GM18505 (cell line): Measurements from ENCODE around the gene CTNNA1.

Source experiments
- ATAC-seq: cut with Tn5 transposase; IDR thresholded peaks from one replicate; pipeline ENCODE4 v1.9.1; 2021; ENCODE audit not compliant: unreplicated experiment
- POLR2A ChIP-seq: IDR thresholded peaks from 4 replicates; pipeline ENCODE4 v1.6.1; 2011; ENCODE audit warnings: borderline replicate concordance; ENCODE audit not compliant: insufficient read depth, insufficient read length; ENCODE audit errors: extremely low read depth

CTNNA1 gene

GRCh38 chr5:138844812-138845513 is 91.7 kb downstream of the CTNNA1 start:
- ATAC-seq: no peak

GRCh38 chr5:138849439-138849838 is 96.2 kb downstream of the CTNNA1 start:
- TF ChIP-seq POLR2A: no peak
- ATAC-seq: no peak

More at GRCh38 chr5:138844812-138845513, 91.7 kb downstream of the CTNNA1 start:
- no peak for TF ChIP-seq POLR2A

- no peak for ATAC-seq
- TF ChIP-seq POLR2A: no peak
These were observed 96.7 kb downstream of the CTNNA1 start for GRCh38 chr5:138849882-138850281.

- ATAC-seq: no peak
- no peak for TF ChIP-seq POLR2A
These were observed 97.7 kb downstream of the CTNNA1 start for GRCh38 chr5:138850865-138851435.

- TF ChIP-seq POLR2A: no peak
- ATAC-seq: no peak
These were observed 99.9 kb downstream of the CTNNA1 start for GRCh38 chr5:138853132-138853531.

GRCh38 chr5:138867011-138867410 is 113.8 kb downstream of the CTNNA1 start:
- ATAC-seq: no peak
- no peak for TF ChIP-seq POLR2A

GRCh38 chr5:138869038-138869437 is 115.8 kb downstream of the CTNNA1 start:
- no peak for TF ChIP-seq POLR2A
- ATAC-seq: no peak

GRCh38 chr5:138869763-138870500 is 116.7 kb downstream of the CTNNA1 start:
- TF ChIP-seq POLR2A: no peak
- no peak for ATAC-seq

- TF ChIP-seq POLR2A: no peak
- no peak for ATAC-seq
These were observed 117.4 kb downstream of the CTNNA1 start for GRCh38 chr5:138870611-138871010.

GRCh38 chr5:138872841-138873465 is 119.7 kb downstream of the CTNNA1 start:
- ATAC-seq: no peak
- no peak for TF ChIP-seq POLR2A

GRCh38 chr5:138873466-138874221 is 120.4 kb downstream of the CTNNA1 start:
- ATAC-seq: no peak
- no peak for TF ChIP-seq POLR2A

GRCh38 chr5:138874241-138874640 is 121.0 kb downstream of the CTNNA1 start:
- no peak for ATAC-seq
- no peak for TF ChIP-seq POLR2A
